Lower lobe of right lung (tissue), 2 donors: Measurements from ENCODE around the gene MYLK. TPM values are rescaled to one million over a fixed set of nuclear protein-coding genes. Genes with fewer than 3 reads are reported as not detected.

ENCODE experiments used
- ATAC-seq, 2 donors: fragments of 200-7000 bp; cut with Tn5 transposase; one replicate each; pipeline ENCODE4 v1.9.1; 2020 to 2022; ENCODE audit warnings: mild to moderate bottlenecking in 2 of 2, moderate library complexity in 2 of 2
- DNase-seq: peaks from one replicate; pipeline ENCODE4 v3.0.0-alpha.2; 2020
- H3K27ac ChIP-seq: fragments of 200-600 bp; one replicate; pipeline ENCODE4 v1.8.0; 2022
- H3K27me3 ChIP-seq: fragments of 200-600 bp; one replicate; pipeline ENCODE4 v1.8.0; 2022; ENCODE audit warnings: low read depth
- H3K36me3 ChIP-seq: fragments of 200-600 bp; one replicate; pipeline ENCODE4 v1.8.0; 2022; ENCODE audit warnings: mild to moderate bottlenecking
- H3K4me1 ChIP-seq: fragments of 200-600 bp; one replicate; pipeline ENCODE4 v1.8.0; 2022
- H3K4me3 ChIP-seq: fragments of 200-600 bp; one replicate; pipeline ENCODE4 v1.8.0; 2022; ENCODE audit warnings: mild to moderate bottlenecking
- H3K9me3 ChIP-seq: fragments of 200-600 bp; one replicate; pipeline ENCODE4 v1.8.0; 2022
- intact Hi-C: fragments of 100-400 bp; cut with DNase I; formaldehyde crosslinking; loops from one replicate; pipeline ENCODE4 v1.11.0; 2022
- total RNA-seq: library from RNA; stranded (reverse); fragmentation: NEBNext Ultra II Directional; extraction: Animal tissue kit (Norgen Biotek cat#: 25700); gene quantifications from one replicate; pipeline ENCODE4 v1.2.1, GENCODE V29; 2021
- TF ChIP-seq, protein P1 (sequence below): fragments of 200-600 bp; IDR thresholded peaks from one replicate; pipeline ENCODE4 v1.8.0; 2022; ENCODE audit warnings: antibody characterized with exemption, mild to moderate bottlenecking
- donor health status: DM: no; HTN: yes; CAD: no; lungs with severe emphysema.

MYLK gene
- total RNA-seq, 1 donor from 2014 or later = 156 TPM

DNA sequence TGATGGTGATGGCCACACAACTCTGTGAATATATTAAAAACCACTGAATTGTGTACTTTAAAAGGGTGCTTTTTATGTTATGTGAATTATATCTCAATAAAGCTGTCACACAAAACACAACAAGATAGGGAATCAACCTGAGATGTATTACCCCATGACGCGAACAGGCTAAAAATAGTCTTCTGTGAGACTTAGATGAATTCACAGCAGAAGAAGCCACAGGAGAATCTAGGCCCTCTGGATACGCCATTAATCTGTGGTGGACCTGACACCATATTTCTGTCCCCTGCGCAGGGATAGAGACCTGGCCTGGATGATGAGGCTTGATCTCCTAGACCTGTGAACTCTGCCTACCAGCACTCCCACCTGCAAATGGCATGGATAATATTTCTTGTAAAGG lies 153.3 kb downstream of the MYLK start:
- intact Hi-C loops = no loop called here
- Histone ChIP-seq H3K4me1 (no peaks in the 10 kb centered on the region), H3K9me3 (no peaks in the 10 kb centered on the region), H3K36me3 (peaks cover 8% of the 10 kb centered on the region), H3K27ac (no peak overlapping the region), H3K4me3 (no peak overlapping the region), H3K27me3 (no peaks in the 10 kb centered on the region)
- TF ChIP-seq, protein P1, sequence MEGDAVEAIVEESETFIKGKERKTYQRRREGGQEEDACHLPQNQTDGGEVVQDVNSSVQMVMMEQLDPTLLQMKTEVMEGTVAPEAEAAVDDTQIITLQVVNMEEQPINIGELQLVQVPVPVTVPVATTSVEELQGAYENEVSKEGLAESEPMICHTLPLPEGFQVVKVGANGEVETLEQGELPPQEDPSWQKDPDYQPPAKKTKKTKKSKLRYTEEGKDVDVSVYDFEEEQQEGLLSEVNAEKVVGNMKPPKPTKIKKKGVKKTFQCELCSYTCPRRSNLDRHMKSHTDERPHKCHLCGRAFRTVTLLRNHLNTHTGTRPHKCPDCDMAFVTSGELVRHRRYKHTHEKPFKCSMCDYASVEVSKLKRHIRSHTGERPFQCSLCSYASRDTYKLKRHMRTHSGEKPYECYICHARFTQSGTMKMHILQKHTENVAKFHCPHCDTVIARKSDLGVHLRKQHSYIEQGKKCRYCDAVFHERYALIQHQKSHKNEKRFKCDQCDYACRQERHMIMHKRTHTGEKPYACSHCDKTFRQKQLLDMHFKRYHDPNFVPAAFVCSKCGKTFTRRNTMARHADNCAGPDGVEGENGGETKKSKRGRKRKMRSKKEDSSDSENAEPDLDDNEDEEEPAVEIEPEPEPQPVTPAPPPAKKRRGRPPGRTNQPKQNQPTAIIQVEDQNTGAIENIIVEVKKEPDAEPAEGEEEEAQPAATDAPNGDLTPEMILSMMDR = no peak
- ATAC-seq = no peak
- DNase-seq = no peak

GRCh38 chr3:123728991-123729390 lies 155.1 kb downstream of the MYLK start:
- Histone ChIP-seq H3K36me3 (no peaks in the 10 kb centered on the region), H3K27me3 (no peaks in the 10 kb centered on the region), H3K9me3 (no peaks in the 10 kb centered on the region), H3K4me3 (no peak overlapping the region), H3K27ac (no peak overlapping the region), H3K4me1 (no peaks in the 10 kb centered on the region)
- intact Hi-C loops = no loop called here
- ATAC-seq (no peak), DNase-seq (no peak)
- TF ChIP-seq, protein P1 = no peak

- Histone ChIP-seq H3K27ac (no peak overlapping the region), H3K4me3 (no peak overlapping the region), H3K36me3 (no peaks in the 10 kb centered on the region), H3K27me3 (no peaks in the 10 kb centered on the region), H3K4me1 (peaks cover 8% of the 10 kb centered on the region), H3K9me3 (no peaks in the 10 kb centered on the region)
- ATAC-seq (no peak), DNase-seq (no peak)
- intact Hi-C loops = no loop called here
- TF ChIP-seq, protein P1 = no peak
Observed at GRCh38 chr3:123728014-123728413, 156.1 kb downstream of the MYLK start.

- H3K9me3 ChIP-seq = no peaks in the 10 kb centered on the region
- TF ChIP-seq, protein P1 = no peak
- H3K36me3 ChIP-seq = no peaks in the 10 kb centered on the region
- H3K27me3 ChIP-seq = no peaks in the 10 kb centered on the region
- H3K4me1 ChIP-seq = peaks cover 15% of the 10 kb centered on the region
- no peak overlapping the region for H3K4me3 ChIP-seq
- ATAC-seq (no peak), DNase-seq (no peak)
- H3K27ac ChIP-seq = no peak overlapping the region
- intact Hi-C loops = no loop called here
Observed at GRCh38 chr3:123725652-123726400, 158.3 kb downstream of the MYLK start.

DNA sequence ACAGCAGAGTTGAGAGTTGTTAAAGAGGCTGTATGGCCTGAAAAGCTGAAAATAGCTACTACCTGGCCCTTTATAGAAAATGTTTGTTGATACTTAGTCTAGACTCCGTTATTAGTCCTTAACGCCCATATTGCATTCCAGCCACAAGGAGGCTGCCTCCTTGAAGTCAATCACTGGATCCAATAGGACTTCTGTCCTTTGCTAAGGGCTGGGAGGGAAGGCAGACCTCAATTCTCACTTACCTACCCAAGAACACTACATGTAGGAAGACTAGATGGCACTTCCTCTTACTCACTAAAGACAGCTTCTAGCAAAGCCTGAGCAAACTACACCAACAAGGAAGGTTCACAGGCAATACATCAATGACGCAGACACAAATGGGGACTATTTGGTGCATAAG lies 159.8 kb downstream of the MYLK start:
- intact Hi-C loops = no loop called here
- no peaks in the 10 kb centered on the region for H3K9me3 ChIP-seq
- H3K36me3 ChIP-seq = no peaks in the 10 kb centered on the region
- TF ChIP-seq, protein P1 = no peak
- H3K4me1 ChIP-seq = peaks cover 19% of the 10 kb centered on the region
- no peak for DNase-seq
- no peak overlapping the region for H3K4me3 ChIP-seq
- H3K27me3 ChIP-seq = no peaks in the 10 kb centered on the region
- H3K27ac ChIP-seq = no peak overlapping the region
- ATAC-seq = no peak
